Measurements from ENCODE around the gene OAF. TPM values are rescaled to one million over a fixed set of nuclear protein-coding genes. Genes with fewer than 3 reads are reported as not detected.
"Not testable (repeated sequence)": the region's sequence is repeated elsewhere in the genome, so short reads cannot be mapped to it uniquely, and the experiment has no call there.

The OAF gene
- total and polyA plus RNA-seq, 8 donors, result 21.6 to 88.3 (median 45.6) TPM

DNA sequence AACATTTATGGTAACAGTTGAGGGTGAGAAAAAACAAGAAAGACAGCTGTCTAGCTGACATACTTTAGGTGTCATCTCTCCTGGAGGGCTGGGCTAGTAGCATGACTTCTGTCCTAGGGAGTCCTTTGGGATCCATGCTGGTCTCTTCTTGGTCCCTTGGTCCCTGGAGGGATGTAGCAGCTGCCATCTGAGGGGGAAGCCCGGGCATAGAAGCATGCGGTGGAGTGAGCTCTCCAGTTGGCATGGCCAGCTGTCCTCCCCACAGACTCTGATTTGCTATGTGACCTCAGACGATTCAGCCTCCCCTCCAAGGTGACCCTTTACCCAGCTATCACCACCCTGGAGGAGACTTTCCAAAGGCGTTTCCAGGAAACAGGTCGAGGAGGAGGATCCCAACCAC lies 57.9 kb downstream of the OAF start:
- no peak for FAIRE-seq
- H3K4me1 ChIP-seq, result no peaks in the 10 kb centered on the region
- intact Hi-C loops (cut with DNase I), result no loop called here
- WGBS, 2 donors, result 60 to 76% methylated on average over 5 of the region's 5 CpGs
- DNase-seq, result no peak
- H3K4me3 ChIP-seq, result no peak overlapping the region
- H3K9me3 ChIP-seq, result no peaks in the 10 kb centered on the region
- no peak overlapping the region for H3K27ac ChIP-seq
- TF ChIP-seq, protein P1, sequence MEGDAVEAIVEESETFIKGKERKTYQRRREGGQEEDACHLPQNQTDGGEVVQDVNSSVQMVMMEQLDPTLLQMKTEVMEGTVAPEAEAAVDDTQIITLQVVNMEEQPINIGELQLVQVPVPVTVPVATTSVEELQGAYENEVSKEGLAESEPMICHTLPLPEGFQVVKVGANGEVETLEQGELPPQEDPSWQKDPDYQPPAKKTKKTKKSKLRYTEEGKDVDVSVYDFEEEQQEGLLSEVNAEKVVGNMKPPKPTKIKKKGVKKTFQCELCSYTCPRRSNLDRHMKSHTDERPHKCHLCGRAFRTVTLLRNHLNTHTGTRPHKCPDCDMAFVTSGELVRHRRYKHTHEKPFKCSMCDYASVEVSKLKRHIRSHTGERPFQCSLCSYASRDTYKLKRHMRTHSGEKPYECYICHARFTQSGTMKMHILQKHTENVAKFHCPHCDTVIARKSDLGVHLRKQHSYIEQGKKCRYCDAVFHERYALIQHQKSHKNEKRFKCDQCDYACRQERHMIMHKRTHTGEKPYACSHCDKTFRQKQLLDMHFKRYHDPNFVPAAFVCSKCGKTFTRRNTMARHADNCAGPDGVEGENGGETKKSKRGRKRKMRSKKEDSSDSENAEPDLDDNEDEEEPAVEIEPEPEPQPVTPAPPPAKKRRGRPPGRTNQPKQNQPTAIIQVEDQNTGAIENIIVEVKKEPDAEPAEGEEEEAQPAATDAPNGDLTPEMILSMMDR (IDR thresholded peaks at IDR 0.05), result no peak
- ATAC-seq, result no peak
- H3K36me3 ChIP-seq, result no peaks in the 10 kb centered on the region
- H3K27me3 ChIP-seq, result no peaks in the 10 kb centered on the region

DNA sequence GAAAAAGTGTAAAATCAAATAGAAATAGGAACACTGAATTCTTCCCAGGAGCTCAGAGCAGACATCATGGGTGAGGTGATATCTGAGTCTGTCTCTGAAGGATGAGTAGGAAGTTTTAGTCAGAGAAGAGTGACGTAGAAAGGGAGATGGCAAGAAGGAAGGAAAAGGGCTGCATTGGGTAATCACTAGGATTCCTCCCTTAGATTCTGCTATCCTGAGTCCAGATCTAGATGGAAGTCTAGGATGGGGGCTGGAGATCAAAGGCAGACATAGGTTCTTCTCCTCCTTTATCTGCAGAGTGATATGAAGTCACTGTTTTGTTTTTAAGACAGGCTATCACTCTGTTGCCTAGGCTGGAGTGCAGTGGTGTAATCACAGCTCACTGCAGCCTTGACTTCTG lies 59.6 kb downstream of the OAF start:
- TF ChIP-seq, protein P1 (IDR thresholded peaks at IDR 0.05), result no peak
- ATAC-seq, result no peak
- no peak overlapping the region for H3K27ac ChIP-seq
- FAIRE-seq, result no peak
- H3K4me3 ChIP-seq, result no peak overlapping the region
- no peaks in the 10 kb centered on the region for H3K36me3 ChIP-seq
- no peaks in the 10 kb centered on the region for H3K27me3 ChIP-seq
- intact Hi-C loops (cut with DNase I), result no loop called here
- no peaks in the 10 kb centered on the region for H3K4me1 ChIP-seq
- H3K9me3 ChIP-seq, result no peaks in the 10 kb centered on the region
- no peak for DNase-seq
- 69 to 77% methylated on average over 1 of the region's 1 CpG for WGBS, 2 donors

DNA sequence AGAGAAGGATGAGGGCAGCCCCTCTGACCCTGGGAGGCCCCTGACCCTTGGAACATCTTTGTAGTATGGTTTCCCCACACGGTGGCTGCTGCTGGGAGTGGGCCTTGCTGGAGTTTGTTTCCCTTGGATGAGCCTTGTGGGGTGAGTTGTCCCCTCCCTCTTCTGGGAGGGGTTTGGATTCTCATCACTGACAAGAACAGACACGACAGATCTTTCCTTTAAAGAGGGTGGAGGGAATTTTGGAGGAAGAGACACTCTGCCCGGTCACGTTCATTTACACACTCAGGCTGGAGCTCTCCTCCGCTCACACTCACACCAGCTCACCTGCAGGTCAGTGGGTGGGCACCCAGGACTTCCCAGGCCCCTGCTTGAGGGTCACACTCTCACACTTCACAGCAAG lies 60.8 kb downstream of the OAF start:
- no peak overlapping the region for H3K4me3 ChIP-seq
- ATAC-seq (no peak), FAIRE-seq (no peak), DNase-seq (no peak)
- no peaks in the 10 kb centered on the region for H3K9me3 ChIP-seq
- no peaks in the 10 kb centered on the region for H3K4me1 ChIP-seq
- H3K27ac ChIP-seq, result no peak overlapping the region
- TF ChIP-seq, protein P1 (IDR thresholded peaks at IDR 0.05), result no peak
- intact Hi-C loops (cut with DNase I), result no loop called here
- H3K27me3 ChIP-seq, result no peaks in the 10 kb centered on the region
- H3K36me3 ChIP-seq, result no peaks in the 10 kb centered on the region
- 85 to 87% methylated on average over 5 of the region's 5 CpGs for WGBS, 2 donors

DNA sequence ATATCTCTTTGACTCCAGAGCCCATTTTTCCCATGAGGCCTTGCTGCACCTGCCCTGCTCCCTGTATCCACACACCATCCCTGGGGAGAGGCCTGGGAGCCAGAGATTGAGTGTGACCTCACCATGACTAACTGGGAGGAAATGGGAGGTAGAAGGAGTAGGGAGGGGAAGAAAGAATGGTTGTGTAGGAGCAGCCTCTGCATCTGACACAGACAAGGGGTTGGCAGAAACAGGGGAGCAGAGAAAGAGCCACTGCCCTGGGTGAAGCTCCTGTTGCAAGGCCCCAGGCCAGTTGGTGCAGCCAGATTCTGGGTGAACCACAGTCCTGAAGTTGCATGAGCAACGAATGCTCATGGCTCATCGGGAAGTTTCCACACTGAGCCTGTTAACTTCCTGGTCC lies 61.5 kb downstream of the OAF start:
- H3K4me3 ChIP-seq, result no peak overlapping the region
- TF ChIP-seq, protein P1 (IDR thresholded peaks at IDR 0.05), result no peak
- DNase-seq, result no peak
- H3K27me3 ChIP-seq, result no peaks in the 10 kb centered on the region
- no peaks in the 10 kb centered on the region for H3K9me3 ChIP-seq
- WGBS, 2 donors, result 88 to 92% methylated on average over 2 of the region's 2 CpGs
- H3K4me1 ChIP-seq, result no peaks in the 10 kb centered on the region
- no peaks in the 10 kb centered on the region for H3K36me3 ChIP-seq
- ATAC-seq, result no peak
- H3K27ac ChIP-seq, result no peak overlapping the region
- intact Hi-C loops (cut with DNase I), result no loop called here
- no peak for FAIRE-seq

DNA sequence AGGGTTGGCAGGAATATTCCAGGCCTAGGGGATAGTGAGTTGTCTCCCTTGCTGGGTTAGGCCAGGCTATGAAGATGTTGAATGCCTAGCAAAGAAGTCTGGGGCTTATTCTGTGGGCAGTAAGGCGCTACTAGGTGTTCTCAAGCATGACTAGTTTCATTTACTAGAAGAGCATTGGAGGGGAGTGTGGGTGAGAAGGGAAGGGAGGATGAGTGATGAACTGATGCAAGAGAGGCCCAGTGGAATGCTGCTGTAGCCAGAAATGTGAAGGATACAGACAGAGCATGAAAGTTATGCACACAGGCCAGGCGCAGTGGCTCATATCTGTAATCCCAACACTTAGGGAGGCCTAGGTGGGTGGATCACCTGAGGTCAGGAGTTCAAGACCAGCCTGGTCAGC lies 62.6 kb downstream of the OAF start:
- no peaks in the 10 kb centered on the region for H3K9me3 ChIP-seq
- no peaks in the 10 kb centered on the region for H3K27me3 ChIP-seq
- H3K36me3 ChIP-seq, result no peaks in the 10 kb centered on the region
- intact Hi-C loops (cut with DNase I), result no loop called here
- H3K4me1 ChIP-seq, result no peaks in the 10 kb centered on the region
- FAIRE-seq (no peak), ATAC-seq (no peak), DNase-seq (no peak)
- 84 to 90% methylated on average over 2 of the region's 2 CpGs for WGBS, 2 donors
- TF ChIP-seq, protein P1 (IDR thresholded peaks at IDR 0.05), result no peak
- no peak overlapping the region for H3K4me3 ChIP-seq
- no peak overlapping the region for H3K27ac ChIP-seq

DNA sequence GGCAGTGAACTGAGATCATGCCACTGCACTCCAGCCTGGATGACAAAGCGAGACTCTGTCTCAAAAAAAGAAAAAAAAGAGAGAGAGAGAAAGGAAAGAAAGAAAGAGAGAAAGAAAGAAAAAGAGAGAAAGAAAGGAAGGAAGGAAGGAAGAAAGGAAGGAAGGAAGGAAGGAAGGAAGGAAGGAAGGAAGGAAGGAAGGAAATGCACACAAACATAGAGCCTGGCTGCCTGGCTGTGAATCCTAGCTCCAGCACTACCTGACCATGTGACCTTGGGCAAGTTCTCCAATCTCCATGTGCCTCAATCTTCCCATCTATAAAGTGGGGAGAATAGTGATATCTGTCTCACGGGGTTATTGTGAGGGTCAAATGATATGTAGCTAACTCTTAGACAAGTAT lies 63.1 kb downstream of the OAF start:
- H3K4me3 ChIP-seq; DNase-seq; intact Hi-C loops (cut with DNase I); H3K36me3 ChIP-seq; H3K27ac ChIP-seq; FAIRE-seq; H3K9me3 ChIP-seq; H3K4me1 ChIP-seq; ATAC-seq; H3K27me3 ChIP-seq: not testable (repeated sequence)
- 90 to 92% methylated on average over 2 of the region's 2 CpGs for WGBS, 2 donors
